HG03039 (cell line): ENCODE data around the gene CTSZ.
A peak's percentile ranks its signal among the peaks of the same experiment; 100 is the strongest.
"Not testable (repeated sequence)": the region's sequence is repeated elsewhere in the genome, so short reads cannot be mapped to it uniquely, and the experiment has no call there.

Experiments used
- ATAC-seq: cut with Tn5 transposase; IDR thresholded peaks from one replicate; pipeline ENCODE4 v1.9.1; 2021; ENCODE audit warnings: mild to moderate bottlenecking, moderate library complexity; ENCODE audit not compliant: unreplicated experiment

The CTSZ gene

DNA sequence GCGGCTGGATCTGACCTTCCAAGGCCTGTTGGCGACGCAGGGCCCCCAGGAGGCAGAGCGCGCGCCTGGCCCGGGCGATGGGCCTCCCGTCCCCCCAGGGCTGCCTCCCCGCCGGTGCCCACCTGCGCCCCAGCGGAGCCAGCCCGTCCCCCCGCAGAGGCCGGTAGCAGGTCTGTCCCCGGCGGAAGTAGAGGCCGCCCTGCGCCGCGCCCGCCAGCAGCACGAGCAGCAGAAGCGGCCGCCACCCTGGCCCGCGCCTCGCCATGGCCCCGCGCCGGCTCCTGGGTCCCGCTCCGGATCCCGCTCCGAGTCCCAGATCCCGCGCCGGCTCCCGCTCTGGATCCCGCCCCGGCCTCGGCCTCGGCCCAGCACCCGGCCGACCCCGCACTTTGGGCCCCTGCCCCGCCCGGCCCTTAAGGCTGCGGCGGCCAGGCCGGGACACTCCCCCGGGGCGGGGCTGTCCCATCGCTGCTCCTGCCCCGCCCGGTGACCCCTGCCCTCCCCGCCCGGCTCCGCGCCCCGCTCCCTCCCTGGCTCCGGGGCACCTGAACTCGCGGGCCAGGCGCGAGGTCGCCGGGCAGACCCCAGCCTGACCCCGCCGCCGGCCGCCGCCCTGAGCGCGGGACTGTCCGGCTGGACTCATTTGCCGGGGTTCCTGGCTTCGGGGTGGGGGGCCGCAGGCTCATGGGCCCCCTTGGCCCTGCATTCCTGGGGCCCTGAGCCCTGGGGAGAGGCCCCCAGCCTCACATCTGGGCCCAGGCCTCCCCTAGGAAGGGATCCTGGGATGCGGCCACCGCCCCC is at the start of gene CTSZ:
CTSZ (minus strand) TSS at position 391 of the 801 bp plus-strand sequence; CDS start at position 265, 126 bp downstream.
- peak; percentile 32 for ATAC-seq

- ATAC-seq = no peak
Observed at GRCh38 chr20:59055302-59055701, 48.2 kb upstream of the CTSZ start.

- no peak for ATAC-seq
Observed at GRCh38 chr20:59051666-59052185, 44.7 kb upstream of the CTSZ start.

DNA sequence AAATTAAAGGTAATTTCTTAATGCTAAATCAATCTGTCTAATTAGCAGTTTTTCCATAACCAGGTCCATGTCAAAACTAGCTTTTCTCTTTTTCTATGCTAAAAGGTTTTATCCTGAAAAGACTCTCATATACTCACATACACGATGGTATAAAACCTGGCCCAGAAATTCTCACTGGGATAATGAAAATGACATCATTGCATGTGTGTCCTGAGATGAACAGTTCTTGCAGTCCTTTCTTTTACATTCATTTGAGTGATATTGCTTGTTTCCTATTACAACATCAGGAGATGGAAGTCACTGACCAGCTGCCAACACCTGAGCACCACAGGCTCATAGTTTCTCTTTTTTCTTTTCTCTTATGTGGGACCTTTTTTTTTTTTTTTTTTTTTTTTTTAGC is 43.4 kb upstream of the CTSZ start:
- no peak for ATAC-seq

- ATAC-seq = no peak
Observed at GRCh38 chr20:59048681-59049030, 41.6 kb upstream of the CTSZ start.

GRCh38 chr20:59047938-59048680 is 41.1 kb upstream of the CTSZ start:
- ATAC-seq = no peak

GRCh38 chr20:59046862-59047261 is 39.8 kb upstream of the CTSZ start:
- ATAC-seq = no peak

GRCh38 chr20:59044796-59045195 is 37.7 kb upstream of the CTSZ start:
- ATAC-seq = no peak

GRCh38 chr20:59044295-59044694 is 37.2 kb upstream of the CTSZ start:
- ATAC-seq = no peak

- no peak for ATAC-seq
Observed at GRCh38 chr20:59043698-59044097, 36.6 kb upstream of the CTSZ start.

- peak; percentile 92 for ATAC-seq
Observed at GRCh38 chr20:59042796-59043631, 36.0 kb upstream of the CTSZ start.

DNA sequence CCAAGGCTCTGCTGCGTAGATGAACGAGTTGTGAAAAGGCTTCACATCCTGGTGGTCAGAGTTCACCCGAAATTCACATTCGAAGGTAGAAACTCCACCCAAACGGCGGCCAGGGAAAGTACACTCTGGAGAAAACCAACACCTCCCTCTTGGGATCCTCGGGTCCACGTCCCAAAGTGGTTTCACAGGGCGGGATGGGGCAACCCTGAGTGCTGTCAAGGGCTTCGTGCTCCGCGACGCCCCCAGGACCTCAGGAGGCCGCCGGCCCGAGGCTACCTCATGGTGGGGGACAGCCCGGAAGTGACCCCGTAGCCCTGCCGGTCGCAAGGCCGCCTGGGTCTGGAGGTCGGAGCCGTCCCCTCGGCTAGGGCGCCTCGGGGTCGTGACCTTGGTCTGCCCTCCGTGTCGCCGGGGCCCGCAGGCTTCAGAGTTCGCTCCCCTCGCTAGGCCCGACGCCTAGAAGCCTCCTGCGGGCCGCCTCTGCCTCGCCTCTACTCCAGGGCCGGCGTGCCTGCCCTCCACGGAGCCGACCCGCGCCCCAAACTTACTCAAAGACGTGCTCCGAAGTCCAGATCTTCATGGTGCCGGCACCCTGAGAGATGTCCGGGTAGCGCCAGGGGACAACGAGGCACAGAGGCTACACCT is 35.2 kb upstream of the CTSZ start, which contains the start of gene PRELID3B:
PRELID3B (minus strand) TSS at position 636 of the 645 bp plus-strand sequence; CDS start at position 580, 56 bp downstream.
- ATAC-seq = peak; percentile 25

- not testable (repeated sequence) for ATAC-seq
Observed at GRCh38 chr20:59041487-59041886, 34.4 kb upstream of the CTSZ start.

- no peak for ATAC-seq
Observed at GRCh38 chr20:59040667-59041066, 33.6 kb upstream of the CTSZ start.

DNA sequence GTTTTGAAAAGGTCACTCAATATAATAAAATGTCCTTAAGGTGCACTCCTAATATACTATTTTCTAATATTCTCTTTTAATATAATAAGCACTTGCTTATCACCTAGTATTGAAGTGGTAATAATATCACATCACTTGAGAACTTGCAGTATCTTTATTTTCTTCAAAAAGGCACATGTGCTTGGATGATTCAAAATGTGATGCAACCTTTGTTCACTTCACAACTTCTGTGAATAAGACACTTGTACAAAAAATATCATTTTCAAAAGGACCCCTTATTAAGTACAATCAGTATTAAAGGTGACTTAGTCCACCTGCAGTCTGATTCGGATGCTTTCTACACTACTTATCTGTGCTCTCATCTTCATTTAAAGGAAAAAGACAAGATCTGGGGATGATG is 32.2 kb upstream of the CTSZ start:
- no peak for ATAC-seq

- no peak for ATAC-seq
Observed at GRCh38 chr20:59037386-59037785, 30.3 kb upstream of the CTSZ start.

GRCh38 chr20:59035381-59035780 is 28.3 kb upstream of the CTSZ start:
- ATAC-seq = no peak

DNA sequence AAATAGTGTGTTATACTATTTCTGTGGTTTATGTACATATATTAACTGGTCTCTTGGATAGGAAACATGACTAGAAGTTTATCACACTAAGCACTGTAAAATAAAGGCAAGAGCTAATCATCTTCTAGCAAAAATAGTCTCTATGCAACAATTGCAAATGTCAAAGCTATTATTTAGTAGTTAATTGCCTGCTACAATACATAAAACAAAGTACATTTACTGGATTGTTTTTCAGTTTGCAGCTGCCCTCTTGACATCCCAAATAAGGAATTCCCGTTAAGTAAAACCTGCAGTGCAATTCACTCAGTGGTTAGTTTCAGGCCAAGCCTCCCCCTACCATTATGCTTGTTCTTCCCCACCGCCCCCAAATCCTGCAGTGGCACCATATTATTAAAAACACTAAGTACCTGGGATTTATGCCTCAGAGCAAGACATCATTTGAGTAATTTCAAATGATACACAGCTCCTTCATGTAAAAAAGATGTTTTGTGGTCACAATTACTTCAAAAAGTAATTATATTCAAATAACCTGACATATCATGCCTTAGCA is 26.6 kb upstream of the CTSZ start:
- no peak for ATAC-seq

GRCh38 chr20:59033093-59033492 is 26.0 kb upstream of the CTSZ start:
- ATAC-seq = no peak

DNA sequence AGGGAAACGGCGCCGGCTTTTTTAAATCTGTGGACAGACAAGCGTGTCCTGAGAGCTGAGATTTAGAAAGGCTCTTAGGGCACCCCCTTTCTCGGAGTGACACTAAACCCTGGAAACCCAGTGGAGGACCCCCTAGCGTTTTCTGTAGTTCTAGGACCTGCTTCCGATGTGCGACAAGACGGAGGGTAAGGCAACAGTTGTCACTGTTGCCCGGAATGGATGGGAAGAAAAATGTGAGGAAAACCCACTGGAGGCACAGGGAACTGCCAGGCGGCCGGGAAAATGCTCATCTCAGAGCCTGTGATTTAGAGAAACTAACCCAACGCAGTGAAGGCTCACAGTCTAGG is 25.6 kb upstream of the CTSZ start:
- ATAC-seq = no peak
